H1 (cell line): ENCODE measurements around the gene GLUD1. TPM values are rescaled to one million over a fixed set of nuclear protein-coding genes. Genes with fewer than 3 reads are reported as not detected.

Experiments used
- ASH2L ChIP-seq: fragments of 200-600, 300-600 bp; sonication (generic); IDR thresholded peaks from one replicate; pipeline ENCODE4 v1.7.1; 2017; ENCODE audit warnings: low read length
- CEBPB ChIP-seq: IDR thresholded peaks from 2 replicates; pipeline ENCODE4 v1.6.1; 2012; ENCODE audit warnings: low read depth, low read length
- CHD7 ChIP-seq: fragments of 300-600 bp; sonication (generic); IDR thresholded peaks from 2 replicates; pipeline ENCODE4 v1.7.1; 2012; ENCODE audit warnings: low read length, moderate library complexity, mild to moderate bottlenecking, inconsistent platforms; ENCODE audit not compliant: insufficient replicate concordance
- E2F6 ChIP-seq: IDR thresholded peaks from 2 replicates; pipeline ENCODE4 v1.6.1; 2012; ENCODE audit warnings: inconsistent platforms
- KDM1A ChIP-seq: fragments of 200-600, 300-600 bp; sonication (generic); IDR thresholded peaks from 2 replicates; pipeline ENCODE4 v1.7.1; 2016; ENCODE audit warnings: mild to moderate bottlenecking, low read length, borderline replicate concordance
- TAF1 ChIP-seq: IDR thresholded peaks from 2 replicates; pipeline ENCODE4 v1.6.1; 2011; ENCODE audit warnings: mild to moderate bottlenecking, low read depth, low read length
- TBP ChIP-seq: IDR thresholded peaks from 2 replicates; pipeline ENCODE4 v1.6.1; 2011; ENCODE audit warnings: low read depth, low read length, improper control_type of control experiment
- polyA plus RNA-seq, 7 experiments: library from polyadenylated mRNA; depleted of rRNA in 3 of 7; stranded (reverse) in 5 of 7; unstranded in 2 of 7; fragments of >200 nt in 5 of 7; fragments of 200-250 nt in 2 of 7; gene quantifications; 1 replicate in 5 of 7; 2 replicates in 1 of 7; 4 replicates in 1 of 7; pipeline versions ENCODE4 v1.2.1 to v1.2.3, GENCODE V29; 2011 to 2013; ENCODE audit warnings: missing spikeins in 2 of 7, mixed read lengths in 2 of 7
- total RNA-seq: library from RNA; stranded (reverse); fragmentation: NEBNext Ultra II Directional; extraction: Animal tissue kit (Norgen Biotek cat#: 25700); gene quantifications from 2 replicates; pipeline ENCODE4 v1.2.1, GENCODE V29; 2021
- TF ChIP-seq, protein P1 (sequence below): IDR thresholded peaks from 2 replicates; pipeline ENCODE4 v1.6.1; 2011; ENCODE audit warnings: low read length, improper control_type of control experiment

GLUD1 gene
- total and polyA plus RNA-seq, 2 of the 8 experiments (the other 6 are each of a cell fraction or from before 2014, with no cell fraction given), result 41.0 to 96.2 TPM

- TF ChIP-seq CHD7 (no peak), CEBPB (no peak), TAF1 (peak; percentile 47; the same call in 1 of the 2 replicates), ASH2L (no peak), E2F6 (peak; percentile 94), KDM1A (0 out of 2 replicates have a peak, but pooled peaks have one; percentile 9), TBP (peak; percentile 39; the same call in 1 of the 2 replicates)
- TF ChIP-seq, protein P1, sequence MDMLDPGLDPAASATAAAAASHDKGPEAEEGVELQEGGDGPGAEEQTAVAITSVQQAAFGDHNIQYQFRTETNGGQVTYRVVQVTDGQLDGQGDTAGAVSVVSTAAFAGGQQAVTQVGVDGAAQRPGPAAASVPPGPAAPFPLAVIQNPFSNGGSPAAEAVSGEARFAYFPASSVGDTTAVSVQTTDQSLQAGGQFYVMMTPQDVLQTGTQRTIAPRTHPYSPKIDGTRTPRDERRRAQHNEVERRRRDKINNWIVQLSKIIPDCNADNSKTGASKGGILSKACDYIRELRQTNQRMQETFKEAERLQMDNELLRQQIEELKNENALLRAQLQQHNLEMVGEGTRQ, result peak; percentile 27; the same call in 1 of the 2 replicates
Measured at GRCh38 chr10:87095236-87095945, 748 bp upstream of the GLUD1 start (continued).
